HepG2 (cell line): ENCODE data around the gene XPNPEP2. TPM values are rescaled to one million over a fixed set of nuclear protein-coding genes. Genes with fewer than 3 reads are reported as not detected.

Experiments
- CBX2 ChIP-seq, 2 experiments: fragments of 200-600 bp in 1 of 2; sonication (generic); formaldehyde crosslinking in 1 of 2; IDR thresholded peaks; 2 replicates each; pipeline versions ENCODE4 v1.7.0 to v1.8.1; 2018 to 2022; ENCODE audit warnings: low read depth in 2 of 2, low read length in 1 of 2, mild to moderate bottlenecking in 1 of 2, missing genetic modification reagents in 1 of 2
- HES4 ChIP-seq: sonication (generic); formaldehyde crosslinking; IDR thresholded peaks from 2 replicates; pipeline ENCODE4 v1.9.0; 2021; ENCODE audit warnings: mild to moderate bottlenecking, missing genetic modification reagents, borderline replicate concordance
- MEIS2 ChIP-seq: sonication (generic); formaldehyde crosslinking; IDR thresholded peaks from 2 replicates; pipeline ENCODE4 v1.9.0; 2021; ENCODE audit warnings: mild to moderate bottlenecking, missing genetic modification reagents
- polyA plus RNA-seq, 8 experiments: library from polyadenylated mRNA; depleted of rRNA in 3 of 8; stranded (reverse) in 7 of 8; unstranded in 1 of 8; fragments of >200 nt; fragmentation: Illumina TruSeq in 4 of 8; extraction: Trizol in 4 of 8; gene quantifications; 2 replicates each; pipeline versions ENCODE4 v1.2.1 to v1.2.3, GENCODE V29; 2011 to 2016; ENCODE audit warnings: low read depth in 4 of 8, missing spikeins in 1 of 8, mixed read lengths in 1 of 8; ENCODE audit not compliant: insufficient read depth in 1 of 8
- total RNA-seq, 5 experiments: library from RNA; depleted of rRNA; stranded (reverse); fragments of >200 nt; fragmentation: Illumina TruSeq; extraction: Trizol; gene quantifications; 2 replicates each; pipeline ENCODE4 v1.2.3, GENCODE V29; 2016; ENCODE audit warnings: low read depth in 1 of 5
- TF ChIP-seq, protein P1 (sequence below), 2 experiments: sonication (generic) in 1 of 2; formaldehyde crosslinking in 1 of 2; IDR thresholded peaks; 2 replicates each; pipeline versions ENCODE4 v1.6.1 to v1.9.0; 2014 to 2022; ENCODE audit warnings: antibody characterized with exemption in 1 of 2, borderline replicate concordance in 1 of 2, inconsistent platforms in 1 of 2, low read depth in 1 of 2, missing genetic modification reagents in 1 of 2
- TF ChIP-seq, protein P2 (sequence below): IDR thresholded peaks from 2 replicates; pipeline ENCODE4 v1.6.1; 2016; ENCODE audit warnings: missing compliant biosample characterization, missing genetic modification reagents, borderline replicate concordance
- TF ChIP-seq, protein P3 (sequence below): sonication (generic); formaldehyde crosslinking; IDR thresholded peaks from 2 replicates; pipeline ENCODE4 v1.8.1; 2023; ENCODE audit warnings: mild to moderate bottlenecking, inconsistent platforms, moderate library complexity, missing genetic modification reagents, borderline replicate concordance

Gene XPNPEP2
- total and polyA plus RNA-seq, 2 of the 13 experiments (the other 11 are each of a cell fraction or from before 2014, with no cell fraction given): 1.1 to 1.8 TPM

DNA sequence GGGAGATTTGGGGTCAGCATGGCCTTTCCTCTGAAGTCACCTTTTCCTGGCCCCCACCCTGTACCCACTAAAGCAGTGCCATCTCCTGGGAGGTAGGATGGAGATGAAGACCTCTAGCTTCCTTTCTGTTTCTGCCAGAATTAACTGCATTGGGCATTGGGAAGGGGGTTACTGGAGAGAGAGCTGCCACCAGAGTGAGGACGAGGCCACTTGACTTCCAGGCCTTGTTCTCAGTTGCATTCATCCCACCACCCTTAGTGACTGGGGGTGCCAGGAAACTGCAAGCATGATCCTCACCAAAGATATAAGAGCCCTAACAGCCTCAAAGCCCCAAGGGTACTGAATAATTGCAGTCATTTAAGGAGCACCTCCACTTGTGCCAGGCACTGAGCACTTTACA is 56.8 kb downstream of the XPNPEP2 start (continued):
- TF ChIP-seq, protein P1, sequence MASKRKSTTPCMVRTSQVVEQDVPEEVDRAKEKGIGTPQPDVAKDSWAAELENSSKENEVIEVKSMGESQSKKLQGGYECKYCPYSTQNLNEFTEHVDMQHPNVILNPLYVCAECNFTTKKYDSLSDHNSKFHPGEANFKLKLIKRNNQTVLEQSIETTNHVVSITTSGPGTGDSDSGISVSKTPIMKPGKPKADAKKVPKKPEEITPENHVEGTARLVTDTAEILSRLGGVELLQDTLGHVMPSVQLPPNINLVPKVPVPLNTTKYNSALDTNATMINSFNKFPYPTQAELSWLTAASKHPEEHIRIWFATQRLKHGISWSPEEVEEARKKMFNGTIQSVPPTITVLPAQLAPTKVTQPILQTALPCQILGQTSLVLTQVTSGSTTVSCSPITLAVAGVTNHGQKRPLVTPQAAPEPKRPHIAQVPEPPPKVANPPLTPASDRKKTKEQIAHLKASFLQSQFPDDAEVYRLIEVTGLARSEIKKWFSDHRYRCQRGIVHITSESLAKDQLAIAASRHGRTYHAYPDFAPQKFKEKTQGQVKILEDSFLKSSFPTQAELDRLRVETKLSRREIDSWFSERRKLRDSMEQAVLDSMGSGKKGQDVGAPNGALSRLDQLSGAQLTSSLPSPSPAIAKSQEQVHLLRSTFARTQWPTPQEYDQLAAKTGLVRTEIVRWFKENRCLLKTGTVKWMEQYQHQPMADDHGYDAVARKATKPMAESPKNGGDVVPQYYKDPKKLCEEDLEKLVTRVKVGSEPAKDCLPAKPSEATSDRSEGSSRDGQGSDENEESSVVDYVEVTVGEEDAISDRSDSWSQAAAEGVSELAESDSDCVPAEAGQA (IDR thresholded peaks at IDR 0.05; ENCODE audit: low read depth): no peak
- TF ChIP-seq, protein P1 (CRISPR knock-in tag; IDR thresholded peaks at IDR 0.05; ENCODE audit: borderline replicate concordance): no peak
- no peak for TF ChIP-seq CBX2 (IDR thresholded peaks at IDR 0.05; ENCODE audit: low read depth, low read length)
- TF ChIP-seq CBX2 (CRISPR knock-in tag; IDR thresholded peaks at IDR 0.05; ENCODE audit: low read depth): no peak
- TF ChIP-seq HES4: no peak
- TF ChIP-seq MEIS2: no peak
- TF ChIP-seq, protein P2, sequence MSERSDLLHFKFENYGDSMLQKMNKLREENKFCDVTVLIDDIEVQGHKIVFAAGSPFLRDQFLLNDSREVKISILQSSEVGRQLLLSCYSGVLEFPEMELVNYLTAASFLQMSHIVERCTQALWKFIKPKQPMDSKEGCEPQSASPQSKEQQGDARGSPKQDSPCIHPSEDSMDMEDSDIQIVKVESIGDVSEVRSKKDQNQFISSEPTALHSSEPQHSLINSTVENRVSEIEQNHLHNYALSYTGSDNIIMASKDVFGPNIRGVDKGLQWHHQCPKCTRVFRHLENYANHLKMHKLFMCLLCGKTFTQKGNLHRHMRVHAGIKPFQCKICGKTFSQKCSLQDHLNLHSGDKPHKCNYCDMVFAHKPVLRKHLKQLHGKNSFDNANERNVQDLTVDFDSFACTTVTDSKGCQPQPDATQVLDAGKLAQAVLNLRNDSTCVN (CRISPR knock-in tag): no peak
- TF ChIP-seq, protein P3, sequence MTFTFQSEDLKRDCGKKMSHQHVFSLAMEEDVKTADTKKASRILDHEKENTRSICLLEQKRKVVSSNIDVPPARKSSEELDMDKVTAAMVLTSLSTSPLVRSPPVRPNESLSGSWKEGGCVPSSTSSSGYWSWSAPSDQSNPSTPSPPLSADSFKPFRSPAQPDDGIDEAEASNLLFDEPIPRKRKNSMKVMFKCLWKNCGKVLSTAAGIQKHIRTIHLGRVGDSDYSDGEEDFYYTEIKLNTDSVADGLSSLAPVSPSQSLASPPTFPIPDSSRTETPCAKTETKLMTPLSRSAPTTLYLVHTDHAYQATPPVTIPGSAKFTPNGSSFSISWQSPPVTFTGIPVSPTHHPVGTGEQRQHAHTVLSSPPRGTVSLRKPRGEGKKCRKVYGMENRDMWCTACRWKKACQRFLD (CRISPR knock-in tag): no peak
